Rectal smooth muscle tissue (tissue), 1 donor: ENCODE data around the gene MTCL1.

Source experiments
- H3K27ac ChIP-seq: one replicate; pipeline ENCODE4 v1.7.0; 2013; ENCODE audit warnings: low read depth, low read length, inconsistent platforms
- H3K27me3 ChIP-seq: one replicate; pipeline ENCODE4 v1.7.0; 2013; ENCODE audit warnings: low read length; ENCODE audit not compliant: control insufficient read depth, insufficient read depth
- H3K36me3 ChIP-seq: one replicate; pipeline ENCODE4 v1.7.0; 2013; ENCODE audit warnings: low read length; ENCODE audit not compliant: control insufficient read depth, insufficient read depth
- H3K4me1 ChIP-seq: one replicate; pipeline ENCODE4 v1.7.0; 2013; ENCODE audit warnings: low read length; ENCODE audit not compliant: control insufficient read depth, insufficient read depth
- H3K4me3 ChIP-seq: one replicate; pipeline ENCODE4 v1.7.0; 2013; ENCODE audit warnings: low read length
- H3K9ac ChIP-seq: one replicate; pipeline ENCODE4 v1.7.0; 2013; ENCODE audit warnings: low read length

The MTCL1 gene

GRCh38 chr18:8787794-8788193 lies 82.4 kb downstream of the MTCL1 start:
- Histone ChIP-seq H3K27ac (no peak overlapping the region), H3K9ac (no peak overlapping the region), H3K27me3 (no peaks in the 10 kb centered on the region), H3K4me1 (peaks cover 7% of the 10 kb centered on the region), H3K4me3 (no peak overlapping the region), H3K36me3 (peaks cover 7% of the 10 kb centered on the region)

GRCh38 chr18:8788503-8789429 lies 83.4 kb downstream of the MTCL1 start:
- H3K4me3 ChIP-seq: no peak overlapping the region
- peaks cover 7% of the 10 kb centered on the region for H3K36me3 ChIP-seq
- H3K4me1 ChIP-seq: peaks cover 7% of the 10 kb centered on the region
- H3K27ac ChIP-seq: no peak overlapping the region
- H3K27me3 ChIP-seq: no peaks in the 10 kb centered on the region
- no peak overlapping the region for H3K9ac ChIP-seq

GRCh38 chr18:8791171-8791651 lies 85.9 kb downstream of the MTCL1 start:
- Histone ChIP-seq H3K27me3 (no peaks in the 10 kb centered on the region), H3K4me3 (no peak overlapping the region), H3K27ac (no peak overlapping the region), H3K36me3 (peaks cover 4% of the 10 kb centered on the region), H3K9ac (no peak overlapping the region), H3K4me1 (peaks cover 7% of the 10 kb centered on the region)

- H3K4me3 ChIP-seq: no peak overlapping the region
- no peak overlapping the region for H3K9ac ChIP-seq
- H3K27me3 ChIP-seq: no peaks in the 10 kb centered on the region
- peak overlapping the region; percentile 69 for H3K27ac ChIP-seq
- H3K4me1 ChIP-seq: peaks cover 7% of the 10 kb centered on the region
- H3K36me3 ChIP-seq: no peaks in the 10 kb centered on the region
Measured at GRCh38 chr18:8792688-8793316, 87.4 kb downstream of the MTCL1 start.

GRCh38 chr18:8793445-8794155 lies 88.2 kb downstream of the MTCL1 start:
- no peak overlapping the region for H3K9ac ChIP-seq
- peak overlapping the region; percentile 69 for H3K27ac ChIP-seq
- no peaks in the 10 kb centered on the region for H3K27me3 ChIP-seq
- no peak overlapping the region for H3K4me3 ChIP-seq
- no peaks in the 10 kb centered on the region for H3K36me3 ChIP-seq
- peaks cover 10% of the 10 kb centered on the region for H3K4me1 ChIP-seq

- no peak overlapping the region for H3K4me3 ChIP-seq
- peaks cover 15% of the 10 kb centered on the region for H3K4me1 ChIP-seq
- no peaks in the 10 kb centered on the region for H3K36me3 ChIP-seq
- H3K27ac ChIP-seq: peak overlapping the region; percentile 56
- no peak overlapping the region for H3K9ac ChIP-seq
- no peaks in the 10 kb centered on the region for H3K27me3 ChIP-seq
Measured at GRCh38 chr18:8794156-8794933, 89.0 kb downstream of the MTCL1 start.

- Histone ChIP-seq H3K4me1 (peaks cover 21% of the 10 kb centered on the region), H3K36me3 (no peaks in the 10 kb centered on the region), H3K27ac (peak overlapping the region; percentile 21), H3K9ac (no peak overlapping the region), H3K4me3 (no peak overlapping the region), H3K27me3 (no peaks in the 10 kb centered on the region)
Measured at GRCh38 chr18:8794934-8795280, 89.6 kb downstream of the MTCL1 start.

GRCh38 chr18:8795586-8796325 lies 90.4 kb downstream of the MTCL1 start:
- H3K27me3 ChIP-seq: no peaks in the 10 kb centered on the region
- no peaks in the 10 kb centered on the region for H3K36me3 ChIP-seq
- peaks cover 29% of the 10 kb centered on the region for H3K4me1 ChIP-seq
- peak overlapping the region; percentile 21 for H3K27ac ChIP-seq
- H3K9ac ChIP-seq: no peak overlapping the region
- H3K4me3 ChIP-seq: no peak overlapping the region

- H3K27me3 ChIP-seq: no peaks in the 10 kb centered on the region
- H3K27ac ChIP-seq: peak overlapping the region; percentile 88
- peaks cover 39% of the 10 kb centered on the region for H3K4me1 ChIP-seq
- H3K4me3 ChIP-seq: no peak overlapping the region
- no peaks in the 10 kb centered on the region for H3K36me3 ChIP-seq
- no peak overlapping the region for H3K9ac ChIP-seq
Measured at GRCh38 chr18:8797206-8797605, 91.8 kb downstream of the MTCL1 start.

- no peak overlapping the region for H3K4me3 ChIP-seq
- H3K9ac ChIP-seq: no peak overlapping the region
- H3K36me3 ChIP-seq: no peaks in the 10 kb centered on the region
- H3K4me1 ChIP-seq: peaks cover 34% of the 10 kb centered on the region
- H3K27me3 ChIP-seq: no peaks in the 10 kb centered on the region
- H3K27ac ChIP-seq: peak overlapping the region; percentile 88
Measured at GRCh38 chr18:8799001-8799400, 93.6 kb downstream of the MTCL1 start.

GRCh38 chr18:8799596-8800441 lies 94.5 kb downstream of the MTCL1 start:
- Histone ChIP-seq H3K27me3 (no peaks in the 10 kb centered on the region), H3K27ac (peak overlapping the region; percentile 88), H3K9ac (no peak overlapping the region), H3K36me3 (no peaks in the 10 kb centered on the region), H3K4me1 (peaks cover 34% of the 10 kb centered on the region), H3K4me3 (no peak overlapping the region)
